Measurements from ENCODE around the gene TIMM13.

The TIMM13 gene

DNA sequence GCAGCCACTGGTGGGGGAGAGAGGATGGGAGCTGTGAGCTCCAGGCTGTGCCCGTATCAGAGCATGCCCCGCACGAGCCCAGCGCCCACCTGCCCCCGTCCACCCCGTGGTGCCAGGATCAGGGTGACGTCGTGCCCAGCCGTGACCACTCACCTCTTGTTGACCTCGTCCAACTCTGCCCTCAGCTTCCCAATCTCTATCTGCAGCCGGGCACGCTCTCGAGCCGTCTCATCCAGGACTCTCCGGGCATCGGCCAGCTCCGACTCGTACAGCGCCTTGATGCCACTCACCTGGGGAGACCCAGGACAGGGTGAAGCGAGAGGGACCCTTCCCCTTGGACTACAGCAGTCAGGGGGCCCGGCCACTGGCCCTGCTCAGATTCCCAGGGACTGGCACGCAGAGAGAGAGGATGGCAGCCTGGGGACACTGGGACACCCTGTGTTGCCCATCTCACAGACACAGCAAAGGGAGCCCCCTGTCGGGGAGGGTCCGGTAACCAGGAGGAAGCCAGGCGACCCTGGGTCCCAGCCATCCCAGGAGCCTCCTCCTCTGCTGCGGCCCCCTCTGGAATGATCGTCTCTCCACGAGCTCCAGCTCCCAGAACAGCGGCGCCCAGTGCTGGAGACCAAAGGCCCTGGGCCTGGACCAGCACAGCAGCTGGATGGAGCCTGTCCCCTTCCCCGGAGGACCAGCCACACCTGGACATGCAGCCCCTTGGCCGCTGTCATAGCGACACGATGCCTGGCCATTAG is 17.0 kb upstream of the TIMM13 start:
- no peak for DNase-seq (ENCODE audit: low read depth)
- TF ChIP-seq, protein P1, sequence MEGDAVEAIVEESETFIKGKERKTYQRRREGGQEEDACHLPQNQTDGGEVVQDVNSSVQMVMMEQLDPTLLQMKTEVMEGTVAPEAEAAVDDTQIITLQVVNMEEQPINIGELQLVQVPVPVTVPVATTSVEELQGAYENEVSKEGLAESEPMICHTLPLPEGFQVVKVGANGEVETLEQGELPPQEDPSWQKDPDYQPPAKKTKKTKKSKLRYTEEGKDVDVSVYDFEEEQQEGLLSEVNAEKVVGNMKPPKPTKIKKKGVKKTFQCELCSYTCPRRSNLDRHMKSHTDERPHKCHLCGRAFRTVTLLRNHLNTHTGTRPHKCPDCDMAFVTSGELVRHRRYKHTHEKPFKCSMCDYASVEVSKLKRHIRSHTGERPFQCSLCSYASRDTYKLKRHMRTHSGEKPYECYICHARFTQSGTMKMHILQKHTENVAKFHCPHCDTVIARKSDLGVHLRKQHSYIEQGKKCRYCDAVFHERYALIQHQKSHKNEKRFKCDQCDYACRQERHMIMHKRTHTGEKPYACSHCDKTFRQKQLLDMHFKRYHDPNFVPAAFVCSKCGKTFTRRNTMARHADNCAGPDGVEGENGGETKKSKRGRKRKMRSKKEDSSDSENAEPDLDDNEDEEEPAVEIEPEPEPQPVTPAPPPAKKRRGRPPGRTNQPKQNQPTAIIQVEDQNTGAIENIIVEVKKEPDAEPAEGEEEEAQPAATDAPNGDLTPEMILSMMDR (IDR thresholded peaks at IDR 0.05; ENCODE audit: insufficient read depth, low read depth, low read length, missing control alignments), result no peak
- H3K4me3 ChIP-seq (ENCODE audit: low read length), result no peak overlapping the region

DNA sequence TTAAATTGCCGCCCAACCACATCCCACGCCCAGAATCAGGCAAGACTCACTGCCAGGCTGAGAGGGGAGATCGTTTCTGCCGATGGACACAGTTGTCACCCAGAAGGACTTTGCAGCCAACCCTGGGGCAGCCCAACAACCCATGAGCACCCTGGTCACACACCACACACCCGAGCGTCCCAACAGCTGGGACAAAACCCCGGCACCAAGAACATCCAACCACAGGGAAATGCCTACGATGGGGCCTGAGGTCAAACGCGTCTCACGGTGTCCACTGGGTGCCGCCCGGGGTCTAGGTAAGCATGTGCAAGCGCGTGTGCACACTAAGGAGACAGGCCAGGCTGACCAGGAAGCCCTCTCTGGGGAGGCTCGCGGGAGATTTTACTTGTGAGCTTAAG is 16.4 kb upstream of the TIMM13 start:
- H3K4me3 ChIP-seq (ENCODE audit: low read length), result no peak overlapping the region
- DNase-seq (ENCODE audit: low read depth), result no peak
- TF ChIP-seq, protein P1 (IDR thresholded peaks at IDR 0.05; ENCODE audit: insufficient read depth, low read depth, low read length, missing control alignments), result no peak

DNA sequence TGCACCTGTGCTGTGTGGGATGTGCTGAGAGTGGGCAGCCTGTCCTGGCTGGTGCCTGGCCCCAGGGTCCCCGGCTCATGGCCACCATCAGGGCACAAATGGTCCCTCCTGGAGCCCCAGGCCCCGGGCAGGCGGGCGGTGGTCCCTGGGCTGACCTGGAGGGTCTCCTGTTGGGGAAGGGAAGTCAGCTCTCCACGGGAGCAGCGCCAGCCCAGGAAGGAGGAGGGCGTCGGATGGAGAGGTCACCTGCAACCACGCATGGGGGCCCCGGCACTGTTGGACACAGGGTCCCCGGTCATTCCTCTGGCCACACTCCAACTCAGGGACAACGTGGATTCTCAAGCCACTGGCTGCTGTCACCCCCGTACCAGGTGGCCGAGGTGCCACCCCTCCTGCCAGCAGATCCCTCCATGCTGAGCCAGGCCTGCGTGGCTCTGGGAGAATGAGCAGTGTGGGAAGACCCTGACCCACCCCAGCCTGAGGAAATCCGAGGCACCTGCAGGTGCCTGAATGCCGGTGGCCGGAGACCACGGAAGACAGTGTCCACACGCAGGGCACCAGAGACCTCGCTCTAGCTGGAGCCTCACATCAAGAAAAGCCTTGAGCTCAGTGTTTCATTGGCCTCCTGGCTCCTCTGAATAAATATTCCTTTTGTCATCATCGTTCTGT is 15.9 kb upstream of the TIMM13 start:
- H3K4me3 ChIP-seq (ENCODE audit: low read length), result no peak overlapping the region
- no peak for DNase-seq (ENCODE audit: low read depth)
- TF ChIP-seq, protein P1 (IDR thresholded peaks at IDR 0.05; ENCODE audit: insufficient read depth, low read depth, low read length, missing control alignments), result no peak

DNA sequence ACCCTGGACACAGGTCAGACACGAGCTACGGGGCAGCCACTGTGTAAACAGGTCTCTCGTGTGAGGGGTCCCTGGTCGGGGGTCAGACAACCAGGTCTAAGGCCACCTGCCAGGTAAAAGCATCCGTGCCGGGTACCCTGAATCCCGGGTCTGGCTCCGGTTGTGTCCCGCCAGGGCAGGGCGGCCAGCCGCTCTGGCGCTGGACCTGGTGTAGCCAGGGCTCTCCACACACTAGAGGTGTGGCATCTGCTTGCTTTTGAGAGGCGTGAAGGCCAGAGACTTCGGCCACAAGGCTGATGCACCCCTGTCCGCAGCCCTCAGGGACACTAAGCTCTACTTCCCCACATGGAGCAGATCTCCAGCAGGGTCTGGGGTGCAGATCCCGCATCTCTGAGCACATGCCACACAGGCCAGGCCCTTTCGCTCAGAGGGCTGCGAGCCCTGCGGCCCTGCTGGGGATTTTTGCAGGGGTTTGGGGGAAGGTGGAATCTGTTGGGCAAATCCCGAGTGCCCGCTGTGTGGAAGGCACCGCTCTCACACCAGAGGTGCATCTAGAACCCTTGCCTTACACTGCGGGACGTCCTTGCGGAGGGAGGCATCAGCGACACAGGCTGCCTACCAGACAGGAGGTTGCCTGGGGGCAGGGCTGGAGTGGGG is 13.8 kb upstream of the TIMM13 start:
- no peak overlapping the region for H3K4me3 ChIP-seq (ENCODE audit: low read length)
- TF ChIP-seq, protein P1 (IDR thresholded peaks at IDR 0.05; ENCODE audit: insufficient read depth, low read depth, low read length, missing control alignments), result no peak
- no peak for DNase-seq (ENCODE audit: low read depth)

DNA sequence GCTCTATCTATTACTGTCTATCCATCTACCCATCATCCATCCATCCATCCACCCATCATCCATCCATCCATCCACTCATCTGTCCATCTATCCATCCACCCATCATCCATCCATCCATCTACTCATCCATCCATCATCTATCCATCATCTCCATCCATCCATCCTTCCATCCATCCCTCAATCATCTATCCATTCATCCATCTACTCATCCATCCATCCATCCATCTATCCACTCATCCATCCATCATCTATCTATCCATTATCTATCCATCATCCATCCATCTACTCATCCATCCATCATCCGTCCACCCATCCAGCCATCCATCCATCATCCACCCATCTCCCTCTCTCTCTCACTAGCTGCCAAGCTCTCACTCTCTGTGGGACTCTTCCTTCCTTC is 13.1 kb upstream of the TIMM13 start:
- no peak for DNase-seq (ENCODE audit: low read depth)
- H3K4me3 ChIP-seq (ENCODE audit: low read length), result no peak overlapping the region
- TF ChIP-seq, protein P1 (IDR thresholded peaks at IDR 0.05; ENCODE audit: insufficient read depth, low read depth, low read length, missing control alignments), result no peak

DNA sequence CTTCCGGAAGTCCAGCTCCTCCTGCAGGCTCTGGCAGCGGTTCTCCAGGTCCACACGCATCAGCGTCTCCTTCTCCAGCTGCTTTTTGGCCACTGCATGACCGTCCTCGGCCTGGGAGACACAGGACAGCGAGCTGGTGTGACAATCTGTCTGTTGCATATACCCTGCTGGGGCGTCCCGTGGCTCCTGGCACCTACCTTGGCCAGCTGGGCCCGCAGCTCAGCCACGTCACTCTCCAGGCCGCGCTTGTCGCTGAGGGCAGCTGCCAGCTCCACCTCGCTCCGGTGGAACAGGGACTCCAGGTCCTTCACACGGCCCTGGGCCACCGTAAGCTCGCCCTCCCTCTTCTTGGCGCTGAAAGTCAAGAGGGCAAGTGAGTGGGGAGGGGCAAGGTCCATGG is 10.8 kb upstream of the TIMM13 start:
- DNase-seq (ENCODE audit: low read depth), result no peak
- no peak overlapping the region for H3K4me3 ChIP-seq (ENCODE audit: low read length)

More for the DNA sequence above, 10.8 kb upstream of the TIMM13 start:
- TF ChIP-seq, protein P1 (IDR thresholded peaks at IDR 0.05; ENCODE audit: insufficient read depth, low read depth, low read length, missing control alignments), result no peak

Measured in epithelial cell of esophagus (primary cell).